Stomach (tissue), 9 donors: ENCODE data around the gene NOS1. TPM values are rescaled to one million over a fixed set of nuclear protein-coding genes. Genes with fewer than 3 reads are reported as not detected.

Experiments
- DNase-seq, 2 donors: peaks; one replicate each; pipeline versions ENCODE4 v3.0.0 to v3.0.0-alpha.2; 2013 to 2019
- H3K27ac ChIP-seq, 5 donors: fragments of 200-600 bp in 4 of 5; sonication (generic) in 4 of 5; one replicate each; pipeline ENCODE4 v1.5.1; 2013 to 2019; ENCODE audit warnings: mild to moderate bottlenecking in 1 of 5, moderate library complexity in 1 of 5
- H3K27me3 ChIP-seq, 3 donors: fragments of 200-600 bp; sonication (generic); one replicate each; pipeline ENCODE4 v1.5.1; 2017 to 2019; ENCODE audit warnings: mixed run types in 1 of 3
- H3K36me3 ChIP-seq, 4 donors: fragments of 200-600 bp; sonication (generic); 1 replicate in 3 of 4; 2 replicates in 1 of 4; pipeline ENCODE4 v1.5.1; 2016 to 2019
- H3K4me1 ChIP-seq, 4 donors: fragments of 200-600 bp; sonication (generic); one replicate each; pipeline ENCODE4 v1.5.1; 2016 to 2019
- H3K4me3 ChIP-seq, 4 donors: fragments of 200-600 bp; sonication (generic) in 3 of 4; one replicate each; pipeline ENCODE4 v1.5.1; 2016 to 2019; ENCODE audit warnings: mild to moderate bottlenecking in 1 of 4
- H3K9me3 ChIP-seq, 4 donors: fragments of 200-600 bp; sonication (generic); one replicate each; pipeline ENCODE4 v1.5.1; 2016 to 2019
- CTCF ChIP-seq, 7 experiments: fragments of 450-650 bp in 4 of 7; fragments of 200-600 bp in 3 of 7; sonication (generic) in 3 of 7; IDR thresholded peaks; one replicate each; pipeline ENCODE4 v1.5.1; 2016 to 2019; ENCODE audit warnings: antibody characterized with exemption in 7 of 7, control low read depth in 2 of 7, mild to moderate bottlenecking in 1 of 7
- EP300 ChIP-seq: sonication (generic); formaldehyde crosslinking; IDR thresholded peaks from one replicate; pipeline ENCODE4 v1.6.1; 2017; ENCODE audit warnings: antibody characterized with exemption
- POLR2A ChIP-seq, 4 donors: fragments of 450-650 bp; IDR thresholded peaks; one replicate each; pipeline ENCODE4 v1.6.1; 2016; ENCODE audit warnings: antibody characterized with exemption in 4 of 4, control low read depth in 2 of 4, mild to moderate bottlenecking in 1 of 4, moderate library complexity in 1 of 4
- POLR2AphosphoS5 ChIP-seq, 3 donors: sonication (generic); formaldehyde crosslinking; IDR thresholded peaks; one replicate each; pipeline ENCODE4 v1.6.1; 2016; ENCODE audit warnings: antibody characterized with exemption in 3 of 3
- WGBS, 5 donors: extraction: QIAGEN DNeasy Blood & Tissue Kit in 3 of 5; methylation state at CpG; one replicate each; pipeline versions ENCODE4 v1.1.5 to v1.1.7; 2013 to 2018; 5-methylcytosine and 5-hydroxymethylcytosine counted together
- intact Hi-C: fragments of 100-400 bp; cut with DNase I; formaldehyde crosslinking; loops from one replicate; pipeline ENCODE4 v1.15.1; 2023; ENCODE audit warnings: low total_unique reads
- polyA plus RNA-seq, 3 donors: library from polyadenylated mRNA; stranded (reverse); fragments of 200-250 nt; gene quantifications; one replicate each; pipeline ENCODE4 v1.2.3, GENCODE V29; 2013
- total RNA-seq, 5 donors: library from RNA; depleted of rRNA; stranded (reverse); fragments of >200 nt; gene quantifications; one replicate each; pipeline versions ENCODE4 v1.1.0 to v1.2.3, GENCODE V29; 2014 to 2016
- donor health status: healthy with polysubstance abuse.
- donor health status: Bipolar disorder and iron deficiency.
- donor health status: healthy.

NOS1 gene
- total and polyA plus RNA-seq, 8 donors: 0.15 to 3.1 (median 0.29) TPM; not detected in 3

- intact Hi-C loops: no loop called here
- Histone ChIP-seq H3K27me3 (no peaks in the 10 kb centered on the region), H3K9me3 (no peaks in the 10 kb centered on the region), H3K4me1 (peaks cover 0 to 3% (median 0%) of the 10 kb centered on the region in 4 donors), H3K4me3 (no peak overlapping the region), H3K27ac (no peak overlapping the region), H3K36me3 (peaks cover 75 to 100% (median 100%) of the 10 kb centered on the region in 4 donors)
- TF ChIP-seq POLR2A (IDR thresholded peaks at IDR 0.05): no peak
- TF ChIP-seq EP300: no peak
- no peak for TF ChIP-seq POLR2AphosphoS5 (IDR thresholded peaks at IDR 0.05)
- TF ChIP-seq CTCF (IDR thresholded peaks at IDR 0.05): no peak
- DNase-seq: no peak
- 32 to 62% (median 50%) methylated on average over 7 of the region's 7 CpGs for WGBS, 5 donors
Observed at GRCh38 chr12:117158911-117159553, 202.4 kb downstream of the NOS1 start.

Other genes starting within 250 kb of the NOS1 start
- 100 to 1,000 TPM in 1 of 5 donors, 10 to 100 TPM in 4; 21.0 to 494 (median 70.4) TPM for gene FBXO21, start 171.2 kb downstream of the NOS1 start, total RNA-seq
- 10 to 100 TPM in 2 of 3 donors, 1 to 10 TPM in 1; 7.4 to 12.7 (median 11.0) TPM for gene FBXO21, start 171.2 kb downstream of the NOS1 start, polyA plus RNA-seq